Trophoblast cell (in vitro differentiated cells and primary cell): Measurements from ENCODE around the gene CHDH.

Experiments
- DNase-seq, 2 donors: peaks; one replicate each; pipeline ENCODE4 v3.0.0-alpha.2; 2016
- H2AFZ ChIP-seq: 2 replicates; pipeline ENCODE4 v1.6.1; 2013; ENCODE audit warnings: low read length, moderate library complexity, mild to moderate bottlenecking; ENCODE audit not compliant: insufficient read depth, poor library complexity
- H2AK5ac ChIP-seq: 2 replicates; pipeline ENCODE4 v1.6.1; 2013; ENCODE audit warnings: mild to moderate bottlenecking, low read length
- H2BK120ac ChIP-seq: 2 replicates; pipeline ENCODE4 v1.6.1; 2013; ENCODE audit warnings: low read length, mild to moderate bottlenecking, moderate library complexity; ENCODE audit not compliant: insufficient read depth, poor library complexity
- H2BK12ac ChIP-seq: 2 replicates; pipeline ENCODE4 v1.6.1; 2013; ENCODE audit warnings: mild to moderate bottlenecking, low read length, moderate library complexity
- H2BK5ac ChIP-seq: 2 replicates; pipeline ENCODE4 v1.6.1; 2013; ENCODE audit warnings: low read length, low read depth, moderate library complexity, mild to moderate bottlenecking; ENCODE audit not compliant: poor library complexity
- H3K14ac ChIP-seq: 2 replicates; pipeline ENCODE4 v1.6.1; 2013; ENCODE audit warnings: mild to moderate bottlenecking, low read length
- H3K18ac ChIP-seq: 2 replicates; pipeline ENCODE4 v1.6.1; 2013; ENCODE audit warnings: mild to moderate bottlenecking, low read length
- H3K23ac ChIP-seq: 2 replicates; pipeline ENCODE4 v1.6.1; 2013; ENCODE audit warnings: low read length
- H3K27ac ChIP-seq: 2 replicates; pipeline ENCODE4 v1.5.1; 2013; ENCODE audit warnings: low read depth, mild to moderate bottlenecking, inconsistent platforms, low read length, moderate library complexity
- H3K27me3 ChIP-seq: 2 replicates; pipeline ENCODE4 v1.6.1; 2013; ENCODE audit warnings: inconsistent platforms, mild to moderate bottlenecking, low read length, moderate library complexity; ENCODE audit not compliant: insufficient read depth
- H3K36me3 ChIP-seq, 2 experiments: 1 replicate in 1 of 2; 2 replicates in 1 of 2; pipeline ENCODE4 v1.6.1; 2013; ENCODE audit warnings: low read length in 2 of 2, mild to moderate bottlenecking in 2 of 2, moderate library complexity in 1 of 2; ENCODE audit not compliant: insufficient read depth in 2 of 2, control insufficient read depth in 1 of 2
- H3K4ac ChIP-seq: 2 replicates; pipeline ENCODE4 v1.6.1; 2013; ENCODE audit warnings: low read depth, mild to moderate bottlenecking, low read length, moderate library complexity
- H3K4me1 ChIP-seq, 2 experiments: 1 replicate in 1 of 2; 2 replicates in 1 of 2; pipeline ENCODE4 v1.6.1; 2013; ENCODE audit warnings: low read length in 2 of 2, mild to moderate bottlenecking in 2 of 2, moderate library complexity in 1 of 2; ENCODE audit not compliant: insufficient read depth in 2 of 2, control insufficient read depth in 1 of 2
- H3K4me2 ChIP-seq: 2 replicates; pipeline ENCODE4 v1.6.1; 2013; ENCODE audit warnings: inconsistent platforms, mild to moderate bottlenecking, low read length, moderate library complexity
- H3K4me3 ChIP-seq: 2 replicates; pipeline ENCODE4 v1.5.1; 2013; ENCODE audit warnings: mild to moderate bottlenecking, low read depth, low read length, inconsistent platforms
- H3K79me1 ChIP-seq: one replicate; pipeline ENCODE4 v1.6.1; 2013; ENCODE audit warnings: low read length
- H3K79me2 ChIP-seq: 2 replicates; pipeline ENCODE4 v1.6.1; 2013; ENCODE audit warnings: low read length, mild to moderate bottlenecking; ENCODE audit not compliant: control insufficient read depth, insufficient read depth, poor library complexity
- H3K9ac ChIP-seq: 2 replicates; pipeline ENCODE4 v1.6.1; 2013; ENCODE audit warnings: mild to moderate bottlenecking, low read length
- H3K9me3 ChIP-seq: 2 replicates; pipeline ENCODE4 v1.6.1; 2013; ENCODE audit warnings: low read depth, mild to moderate bottlenecking, control low read depth, inconsistent platforms, low read length; ENCODE audit not compliant: insufficient read depth
- H4K12ac ChIP-seq: 2 replicates; pipeline ENCODE4 v1.6.1; 2013; ENCODE audit warnings: low read depth, mild to moderate bottlenecking, low read length, moderate library complexity
- H4K8ac ChIP-seq: 2 replicates; pipeline ENCODE4 v1.6.1; 2013; ENCODE audit warnings: low read depth, mild to moderate bottlenecking, low read length, moderate library complexity
- H4K91ac ChIP-seq: one replicate; pipeline ENCODE4 v1.6.1; 2013; ENCODE audit warnings: low read depth, mild to moderate bottlenecking, low read length, moderate library complexity
- WGBS: extraction: QIAGEN DNeasy Blood & Tissue Kit; methylation state at CpG from one replicate; pipeline ENCODE4 v1.1.7; 2013; ENCODE audit warnings: missing lambda C conversion rate; ENCODE audit not compliant: insufficient read length, insufficient coverage; ENCODE audit errors: extremely low coverage; 5-methylcytosine and 5-hydroxymethylcytosine counted together

CHDH gene

GRCh38 chr3:53795176-53795575, 51.0 kb downstream of the CHDH start:
- H2BK120ac ChIP-seq = no peak overlapping the region
- no peak overlapping the region for H2BK12ac ChIP-seq
- H3K79me1 ChIP-seq = no peaks in the 10 kb centered on the region
- no peaks in the 10 kb centered on the region for H3K9me3 ChIP-seq
- no peak for DNase-seq
- H4K91ac ChIP-seq = no peak overlapping the region
- H3K36me3 ChIP-seq = no peaks in the 10 kb centered on the region
- H2AFZ ChIP-seq = no peak overlapping the region
- H4K12ac ChIP-seq = no peak overlapping the region
- no peak overlapping the region for H3K4ac ChIP-seq
- H3K27ac ChIP-seq = no peak overlapping the region
- no peak overlapping the region for H3K4me3 ChIP-seq
- no peak overlapping the region for H3K9ac ChIP-seq
- peaks cover 6 to 8% of the 10 kb centered on the region in 2 experiments for H3K4me1 ChIP-seq
- no peak overlapping the region for H3K18ac ChIP-seq
- H2AK5ac ChIP-seq = no peak overlapping the region
- H4K8ac ChIP-seq = no peak overlapping the region
- no CpG with 5 or more reads among the region's 3 CpGs for WGBS
- no peaks in the 10 kb centered on the region for H3K79me2 ChIP-seq
- no peak overlapping the region for H3K14ac ChIP-seq
- H3K4me2 ChIP-seq = no peak overlapping the region
- H2BK5ac ChIP-seq = no peak overlapping the region
- no peak overlapping the region for H3K23ac ChIP-seq
- no peaks in the 10 kb centered on the region for H3K27me3 ChIP-seq

GRCh38 chr3:53794597-53794996, 51.6 kb downstream of the CHDH start:
- Histone ChIP-seq H4K12ac (no peak overlapping the region), H2BK5ac (no peak overlapping the region), H4K91ac (no peak overlapping the region), H2BK12ac (no peak overlapping the region), H3K79me2 (no peaks in the 10 kb centered on the region), H3K4me3 (no peak overlapping the region), H3K27ac (no peak overlapping the region), H3K27me3 (no peaks in the 10 kb centered on the region), H3K4me1 (peaks cover 2 to 4% of the 10 kb centered on the region in 2 experiments), H3K23ac (no peak overlapping the region), H4K8ac (no peak overlapping the region), H3K9me3 (no peaks in the 10 kb centered on the region), H2BK120ac (no peak overlapping the region), H3K79me1 (no peaks in the 10 kb centered on the region), H3K14ac (no peak overlapping the region), H3K36me3 (no peaks in the 10 kb centered on the region), H2AK5ac (no peak overlapping the region), H3K4me2 (no peak overlapping the region), H3K4ac (no peak overlapping the region), H3K9ac (no peak overlapping the region), H2AFZ (no peak overlapping the region), H3K18ac (no peak overlapping the region)
- DNase-seq = no peak
- no CpG with 5 or more reads among the region's 3 CpGs for WGBS

DNA sequence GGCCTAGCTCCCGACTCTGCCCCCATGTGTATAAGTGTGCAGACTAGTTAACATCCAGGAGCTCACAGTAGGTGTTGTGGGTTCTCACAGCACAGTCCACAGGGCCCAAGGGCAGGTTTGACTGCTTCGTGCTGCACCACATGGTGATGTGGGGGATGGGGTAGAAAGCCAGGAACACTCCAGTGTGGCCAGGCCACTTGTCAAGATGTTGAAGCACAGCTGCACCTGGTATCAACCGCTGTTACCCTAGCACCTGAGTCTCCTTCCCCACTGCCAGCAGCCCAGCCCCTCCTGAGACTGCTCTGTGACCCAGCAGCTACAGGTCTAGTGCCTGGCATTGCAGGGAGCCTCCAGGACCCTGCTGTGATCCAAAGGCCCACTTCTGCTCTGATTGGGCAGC, 53.4 kb downstream of the CHDH start:
- no peak overlapping the region for H3K27ac ChIP-seq
- no peak overlapping the region for H4K8ac ChIP-seq
- H4K91ac ChIP-seq = no peak overlapping the region
- peaks cover 0 to 2% of the 10 kb centered on the region in 2 experiments for H3K4me1 ChIP-seq
- no peak overlapping the region for H2AFZ ChIP-seq
- no peaks in the 10 kb centered on the region for H3K9me3 ChIP-seq
- H2BK5ac ChIP-seq = no peak overlapping the region
- H3K9ac ChIP-seq = no peak overlapping the region
- no peak for DNase-seq
- H2AK5ac ChIP-seq = no peak overlapping the region
- no CpG with 5 or more reads among the region's 3 CpGs for whole genome bisulfite sequencing
- H4K12ac ChIP-seq = no peak overlapping the region
- H2BK12ac ChIP-seq = no peak overlapping the region
- no peaks in the 10 kb centered on the region for H3K79me2 ChIP-seq
- no peak overlapping the region for H3K23ac ChIP-seq
- no peak overlapping the region for H3K14ac ChIP-seq
- H3K4me3 ChIP-seq = peak overlapping the region; percentile 19
- no peak overlapping the region for H2BK120ac ChIP-seq
- no peak overlapping the region for H3K18ac ChIP-seq
- H3K36me3 ChIP-seq = no peaks in the 10 kb centered on the region
- no peak overlapping the region for H3K4ac ChIP-seq
- no peaks in the 10 kb centered on the region for H3K79me1 ChIP-seq
- H3K4me2 ChIP-seq = no peak overlapping the region
- no peaks in the 10 kb centered on the region for H3K27me3 ChIP-seq

GRCh38 chr3:53791317-53791716, 54.9 kb downstream of the CHDH start:
- Histone ChIP-seq H3K18ac (no peak overlapping the region), H3K79me1 (no peaks in the 10 kb centered on the region), H3K4me3 (peak overlapping the region; percentile 15), H3K36me3 (no peaks in the 10 kb centered on the region), H2AK5ac (no peak overlapping the region), H3K14ac (no peak overlapping the region), H4K8ac (no peak overlapping the region), H2BK5ac (no peak overlapping the region), H3K4me2 (no peak overlapping the region), H4K91ac (no peak overlapping the region), H3K23ac (no peak overlapping the region), H3K27me3 (no peaks in the 10 kb centered on the region), H3K9me3 (no peaks in the 10 kb centered on the region), H4K12ac (no peak overlapping the region), H3K4ac (no peak overlapping the region), H3K79me2 (no peaks in the 10 kb centered on the region), H3K4me1 (peaks cover 0 to 2% of the 10 kb centered on the region in 2 experiments), H3K27ac (no peak overlapping the region), H2AFZ (no peak overlapping the region), H2BK120ac (no peak overlapping the region), H3K9ac (no peak overlapping the region), H2BK12ac (no peak overlapping the region)
- no peak for DNase-seq
- no CpG with 5 or more reads among the region's 7 CpGs for WGBS
